Effector CD8-positive, alpha-beta T cell (primary cell): ENCODE results near the gene TAF3.
"Not testable (repeated sequence)": the region's sequence is repeated elsewhere in the genome, so short reads cannot be mapped to it uniquely, and the experiment has no call there.

ENCODE experiments used
- DNase-seq: peaks from one replicate; lab custom pipeline; 2025; lab: John Stamatoyannopoulos, UW

The TAF3 gene

GRCh38 chr10:7811743-7812142 is 6.6 kb upstream of the TAF3 start:
- DNase-seq, result not testable (repeated sequence)

DNA sequence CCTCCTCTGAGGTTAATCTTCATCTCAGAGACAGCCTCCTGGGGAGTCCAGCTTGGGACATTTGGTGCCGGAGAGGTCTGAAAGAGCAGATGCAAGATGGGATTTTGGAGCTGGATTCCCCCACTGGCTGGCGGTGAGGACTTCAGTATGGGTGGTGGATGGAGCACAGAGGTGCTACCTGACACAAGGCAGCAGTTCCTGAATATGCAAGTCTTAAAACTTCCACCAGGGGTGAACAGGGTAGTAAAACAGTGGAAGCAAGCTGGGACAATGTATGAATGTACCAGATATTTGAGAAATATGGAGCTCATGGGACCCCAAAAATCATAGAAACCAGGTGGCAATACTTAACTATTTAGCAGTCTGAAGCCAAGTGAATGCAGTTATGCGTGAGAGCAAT is 4.8 kb upstream of the TAF3 start:
- DNase-seq, result no peak

GRCh38 chr10:7817576-7817975 is 729 bp upstream of the TAF3 start:
- no peak for DNase-seq

DNA sequence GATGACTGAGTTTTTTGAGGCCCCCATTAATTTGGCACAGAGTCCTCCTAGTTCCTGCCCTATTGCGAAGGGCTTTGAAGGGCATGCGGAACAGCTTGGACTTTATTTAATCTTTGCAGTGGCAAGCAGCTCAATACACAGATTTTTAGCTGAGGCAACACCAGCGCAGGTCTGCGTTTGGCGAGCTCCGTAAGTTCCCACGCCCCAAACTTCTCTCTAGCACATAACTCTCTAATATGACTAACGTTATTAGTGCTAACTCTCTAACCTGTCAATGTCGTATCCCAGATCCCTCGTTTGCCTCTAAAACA is 366 bp upstream of the TAF3 start:
- DNase-seq, result no peak

- no peak for DNase-seq
Measured at GRCh38 chr10:7819121-7819460, 786 bp downstream of the TAF3 start.

DNA sequence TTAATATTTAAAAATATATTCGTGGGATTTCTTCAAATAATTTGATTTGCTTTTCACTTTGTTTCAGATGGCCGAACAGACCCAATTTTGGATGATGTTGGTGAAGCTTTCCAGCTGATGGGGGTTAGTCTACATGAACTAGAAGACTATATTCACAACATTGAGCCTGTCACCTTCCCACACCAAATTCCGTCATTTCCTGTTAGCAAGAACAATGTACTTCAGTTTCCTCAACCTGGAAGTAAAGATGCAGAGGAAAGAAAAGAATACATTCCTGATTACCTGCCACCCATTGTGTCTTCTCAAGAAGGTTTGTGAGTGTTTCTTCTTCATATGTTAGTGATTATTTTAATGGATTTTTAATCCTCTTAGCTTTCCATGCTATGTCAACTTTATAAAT is 5.9 kb downstream of the TAF3 start:
- no peak for DNase-seq

- no peak for DNase-seq
Measured at GRCh38 chr10:7826971-7827370, 8.7 kb downstream of the TAF3 start.

GRCh38 chr10:7829289-7829834 is 11.1 kb downstream of the TAF3 start:
- no peak for DNase-seq

GRCh38 chr10:7832060-7832459 is 13.8 kb downstream of the TAF3 start:
- no peak for DNase-seq

GRCh38 chr10:7833210-7833609 is 14.9 kb downstream of the TAF3 start:
- no peak for DNase-seq

DNA sequence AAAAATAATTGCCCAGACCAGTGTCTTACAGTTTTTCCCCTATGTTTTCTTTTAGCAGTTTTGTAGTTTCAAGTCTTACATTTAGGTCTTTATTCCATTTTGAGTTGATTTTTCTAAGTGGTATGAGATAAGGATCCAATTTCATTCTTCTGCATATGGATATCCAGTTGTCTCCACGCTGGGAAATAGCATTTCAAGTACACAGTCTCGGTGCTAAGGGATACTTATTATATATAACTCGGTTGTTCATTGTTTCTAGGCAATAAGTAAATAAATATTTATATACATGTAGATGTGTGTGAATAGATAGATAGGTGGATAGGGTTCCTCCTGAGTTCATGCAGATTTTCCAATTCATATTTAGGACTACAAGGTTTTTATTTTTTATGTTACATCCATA is 16.0 kb downstream of the TAF3 start:
- no peak for DNase-seq

DNA sequence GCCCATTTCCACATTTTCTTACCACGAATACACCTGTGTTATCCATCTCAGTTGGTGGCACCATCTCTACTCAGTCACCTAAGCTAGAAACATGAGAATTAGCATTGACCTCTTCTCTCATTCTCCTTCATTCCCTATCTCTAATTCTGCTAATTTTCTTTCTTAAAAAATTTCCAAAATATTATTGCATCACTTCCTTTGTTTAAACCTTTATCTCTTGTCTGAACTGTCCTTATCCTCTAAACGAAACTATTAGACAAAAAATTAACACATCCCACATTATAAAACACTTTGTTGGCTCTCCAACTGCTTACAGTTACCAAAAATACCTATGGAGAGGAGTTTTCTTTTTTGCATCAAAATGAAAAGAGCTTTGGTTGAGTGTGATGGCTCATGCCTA is 18.3 kb downstream of the TAF3 start:
- DNase-seq, result no peak

GRCh38 chr10:7846591-7846990 is 28.3 kb downstream of the TAF3 start:
- DNase-seq, result no peak

DNA sequence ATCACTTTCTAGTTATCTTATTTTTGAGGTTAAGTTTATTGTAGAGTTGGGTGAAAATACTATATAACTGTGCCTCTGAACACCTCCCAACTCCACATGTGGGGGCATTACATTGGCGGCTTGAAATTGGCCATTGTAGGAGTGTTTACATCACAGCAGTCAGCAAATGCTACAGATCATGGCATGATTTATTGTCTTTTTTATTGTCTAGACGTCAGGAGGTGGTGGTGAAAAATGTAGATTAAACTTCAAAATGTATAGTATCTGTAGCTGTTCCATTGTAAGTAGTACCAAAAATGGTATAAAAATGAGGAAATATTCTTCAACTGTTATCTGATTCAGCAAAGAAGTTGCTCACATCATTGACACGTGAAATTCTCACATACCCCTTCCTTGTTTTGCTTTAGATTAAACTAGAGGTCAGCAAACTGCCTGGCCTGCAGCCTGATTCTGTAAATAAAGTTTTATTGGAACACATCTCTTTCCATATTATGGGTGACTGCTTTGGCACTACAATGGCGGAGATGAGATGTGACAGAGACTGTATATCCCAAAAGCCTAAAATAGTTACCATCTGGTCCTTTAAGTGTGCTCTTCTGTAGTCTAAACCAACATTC is 35.0 kb downstream of the TAF3 start:
- no peak for DNase-seq

GRCh38 chr10:7853890-7854289 is 35.6 kb downstream of the TAF3 start:
- DNase-seq, result no peak

- no peak for DNase-seq
Measured at GRCh38 chr10:7855205-7855604, 36.9 kb downstream of the TAF3 start.

DNA sequence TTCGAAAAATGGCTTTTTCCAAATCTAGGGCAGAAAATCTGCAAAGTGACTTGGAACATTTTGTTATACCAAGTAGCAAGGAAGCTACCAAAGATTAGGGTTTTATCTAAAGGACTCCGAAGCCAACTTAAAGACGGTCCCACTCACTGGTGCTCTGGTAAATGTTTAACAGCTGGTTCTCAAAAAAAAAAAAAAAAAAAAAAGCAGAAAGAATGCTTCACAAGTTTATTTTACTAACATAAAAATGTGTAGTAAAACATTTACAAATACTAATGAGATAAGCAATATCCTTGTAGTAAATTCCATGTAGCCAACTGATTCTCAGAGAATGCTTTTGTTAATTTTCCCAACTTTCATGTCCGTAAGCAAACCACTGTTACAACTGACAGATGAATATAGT is 38.4 kb downstream of the TAF3 start:
- no peak for DNase-seq

DNA sequence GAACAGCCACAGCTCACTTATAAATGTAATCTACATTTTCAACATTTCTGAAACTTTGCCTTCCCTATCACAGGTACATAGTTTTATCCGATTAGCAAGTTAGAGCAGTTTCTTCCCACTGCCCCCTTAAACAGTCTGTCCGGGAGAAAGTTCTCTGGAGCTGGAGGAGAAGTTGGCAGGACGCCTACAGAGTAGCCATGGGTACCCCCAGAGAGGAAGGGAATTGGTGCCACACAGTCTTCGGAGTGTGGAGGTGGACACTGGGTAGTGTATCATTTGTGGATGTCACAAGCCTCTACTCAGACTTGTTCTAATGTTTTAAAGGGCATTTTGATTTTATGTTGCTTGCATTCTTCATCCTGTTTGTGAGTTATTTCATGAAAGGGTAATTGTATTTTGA is 39.0 kb downstream of the TAF3 start:
- DNase-seq, result no peak

GRCh38 chr10:7861509-7862120 is 43.3 kb downstream of the TAF3 start:
- no peak for DNase-seq

DNA sequence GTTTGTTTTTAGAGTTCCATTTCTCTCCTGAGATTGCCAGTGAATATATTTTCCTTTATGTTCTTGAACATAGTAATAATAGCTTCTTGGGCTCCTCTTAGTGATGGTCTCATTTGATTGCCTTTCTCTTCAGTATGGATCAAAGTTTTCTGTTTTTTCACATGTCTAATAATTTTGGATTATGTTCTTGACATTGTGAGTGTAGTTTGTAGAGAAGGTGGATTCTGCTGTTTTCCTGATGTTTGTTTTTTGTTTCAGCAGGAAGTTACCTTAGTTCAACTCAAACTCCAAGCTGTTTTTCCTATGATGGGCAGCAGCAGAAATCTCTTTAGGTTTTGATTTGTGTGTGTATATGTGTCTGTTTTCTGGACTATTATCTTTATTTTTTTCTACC is 43.8 kb downstream of the TAF3 start:
- DNase-seq, result no peak

- no peak for DNase-seq
Measured at GRCh38 chr10:7866176-7866575, 47.9 kb downstream of the TAF3 start.

GRCh38 chr10:7872041-7872442 is 53.7 kb downstream of the TAF3 start:
- no peak for DNase-seq

- no peak for DNase-seq
Measured at GRCh38 chr10:7874864-7875263, 56.6 kb downstream of the TAF3 start.

DNA sequence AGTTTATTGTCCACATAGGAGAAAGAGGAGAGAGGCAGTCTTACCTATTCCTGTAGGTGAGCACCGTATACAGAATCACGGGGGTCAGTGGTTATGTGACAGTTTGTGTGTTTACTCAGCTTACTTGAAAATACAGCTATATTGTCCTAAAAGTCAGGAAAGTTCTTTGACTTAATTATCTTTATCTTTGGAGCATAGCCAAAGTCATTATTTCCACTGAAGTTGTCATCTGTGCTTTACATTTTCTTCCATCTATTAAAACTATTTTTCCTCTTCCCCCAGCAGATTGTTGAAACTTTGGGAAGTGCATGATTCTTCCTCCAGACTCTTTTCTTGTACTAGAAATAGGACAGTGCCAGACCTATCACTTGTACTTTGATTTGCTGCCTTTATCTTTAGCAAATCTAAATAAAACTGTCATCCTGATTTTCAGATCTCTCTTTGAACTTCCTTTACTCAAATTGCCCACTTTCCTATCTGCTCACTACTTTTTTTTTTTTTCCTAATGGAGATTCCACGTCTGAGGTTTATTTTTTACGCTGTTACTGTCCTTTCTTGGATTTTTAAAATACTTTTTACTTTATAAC is 58.3 kb downstream of the TAF3 start:
- no peak for DNase-seq
